Thymus (tissue), 11 donors: ENCODE measurements around the gene KCNMB1. TPM values are rescaled to one million over a fixed set of nuclear protein-coding genes. Genes with fewer than 3 reads are reported as not detected.
A peak's percentile ranks its signal among the peaks of the same experiment; 100 is the strongest.

Source experiments
- DNase-seq, 9 donors: peaks; one replicate each; pipeline ENCODE4 v3.0.0-alpha.2; 2013; ENCODE audit warnings: low spot score in 9 of 9, low read depth in 6 of 9, missing footprints in 1 of 9
- H3K27ac ChIP-seq, 2 donors: one replicate each; pipeline ENCODE4 v1.5.1; 2013; ENCODE audit warnings: control low read depth in 1 of 2, low read depth in 1 of 2, low read length in 1 of 2, mild to moderate bottlenecking in 1 of 2, moderate library complexity in 1 of 2
- H3K27me3 ChIP-seq, 2 donors: one replicate each; pipeline ENCODE4 v1.5.1; 2013; ENCODE audit warnings: low read length in 1 of 2; ENCODE audit not compliant: control insufficient read depth in 2 of 2, insufficient read depth in 1 of 2
- H3K36me3 ChIP-seq, 2 donors: one replicate each; pipeline ENCODE4 v1.5.1; 2013; ENCODE audit warnings: low read length in 1 of 2, mild to moderate bottlenecking in 1 of 2, moderate library complexity in 1 of 2; ENCODE audit not compliant: control insufficient read depth in 2 of 2, insufficient read depth in 2 of 2
- H3K4me1 ChIP-seq, 2 donors: one replicate each; pipeline ENCODE4 v1.5.1; 2013; ENCODE audit warnings: low read length in 2 of 2; ENCODE audit not compliant: control insufficient read depth in 2 of 2, insufficient read depth in 2 of 2
- H3K4me3 ChIP-seq, 2 donors: one replicate each; pipeline ENCODE4 v1.5.1; 2013; ENCODE audit warnings: low read length in 2 of 2, control low read depth in 1 of 2, mild to moderate bottlenecking in 1 of 2
- H3K9me3 ChIP-seq, 2 donors: one replicate each; pipeline ENCODE4 v1.5.1; 2013; ENCODE audit warnings: low read length in 1 of 2, mild to moderate bottlenecking in 1 of 2; ENCODE audit not compliant: control insufficient read depth in 2 of 2, insufficient read depth in 1 of 2
- WGBS: extraction: QIAGEN DNeasy Blood & Tissue Kit; methylation state at CpG from one replicate; pipeline ENCODE4 v1.1.7; 2013; 5-methylcytosine and 5-hydroxymethylcytosine counted together
- polyA plus RNA-seq: library from polyadenylated mRNA; stranded (reverse); fragments of 200-250 nt; gene quantifications from one replicate; pipeline ENCODE4 v1.2.3, GENCODE V29; 2013
- total RNA-seq: library from RNA; stranded (reverse); fragments of 120-200 nt; gene quantifications from one replicate; pipeline ENCODE4 v1.2.4, GENCODE V29; 2013
- donor health status: healthy.

KCNMB1 gene
- total and polyA plus RNA-seq, 2 donors: 0.57 to 2.9 TPM

DNA sequence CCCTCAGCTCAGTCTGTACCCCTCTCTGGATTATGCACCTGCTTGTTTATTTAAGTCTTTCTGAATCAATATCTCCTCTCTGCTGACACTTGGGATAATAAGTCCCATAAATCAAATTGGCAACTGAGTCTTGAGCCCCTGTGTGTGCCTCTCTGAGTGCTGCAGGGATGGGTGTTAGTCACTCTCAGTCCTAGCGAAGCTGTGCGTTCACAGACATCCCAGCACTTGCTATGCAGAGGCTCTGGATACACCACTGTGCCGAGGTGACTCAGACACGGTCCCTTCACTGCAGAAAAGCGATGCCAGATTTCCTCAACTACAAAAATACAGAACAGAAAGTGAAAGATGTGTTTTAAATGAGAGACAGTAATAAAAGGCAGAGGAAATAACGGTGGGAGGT lies 4.1 kb upstream of the KCNMB1 start:
- Histone ChIP-seq H3K27me3 (no peaks in the 10 kb centered on the region), H3K4me1 (peaks cover 5 to 34% of the 10 kb centered on the region in 2 donors), H3K9me3 (no peaks in the 10 kb centered on the region), H3K27ac (no peak overlapping the region), H3K4me3 (no peak overlapping the region), H3K36me3 (no peaks in the 10 kb centered on the region)
- 35% methylated on average over 6 of the region's 6 CpGs for WGBS
- DNase-seq: peak in 2 of 9 donors; percentile 23 to 50

DNA sequence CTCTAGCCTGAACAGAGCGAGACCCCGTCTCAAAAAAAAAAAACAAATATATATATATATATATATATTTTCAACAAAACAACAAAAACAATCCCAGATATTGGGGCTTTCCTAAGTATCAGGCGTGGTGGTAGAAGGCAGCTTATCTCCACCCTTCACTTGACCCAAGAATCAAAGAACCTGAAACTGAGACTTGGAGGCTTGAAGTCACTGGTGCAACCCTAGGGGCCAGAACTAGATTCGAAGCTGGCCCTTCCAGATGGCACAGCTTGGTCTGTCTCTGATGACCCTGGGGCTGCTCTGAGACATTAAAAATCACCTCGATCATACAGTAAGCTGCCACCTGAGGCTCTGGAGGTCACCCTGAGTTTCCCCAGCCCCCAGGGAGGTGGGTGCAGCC lies 1.3 kb upstream of the KCNMB1 start:
- WGBS: 92% methylated on average over 5 of the region's 5 CpGs
- Histone ChIP-seq H3K27ac (no peak overlapping the region), H3K27me3 (no peaks in the 10 kb centered on the region), H3K4me1 (peaks cover 5 to 38% of the 10 kb centered on the region in 2 donors), H3K4me3 (no peak overlapping the region), H3K36me3 (no peaks in the 10 kb centered on the region), H3K9me3 (no peaks in the 10 kb centered on the region)
- no peak for DNase-seq

DNA sequence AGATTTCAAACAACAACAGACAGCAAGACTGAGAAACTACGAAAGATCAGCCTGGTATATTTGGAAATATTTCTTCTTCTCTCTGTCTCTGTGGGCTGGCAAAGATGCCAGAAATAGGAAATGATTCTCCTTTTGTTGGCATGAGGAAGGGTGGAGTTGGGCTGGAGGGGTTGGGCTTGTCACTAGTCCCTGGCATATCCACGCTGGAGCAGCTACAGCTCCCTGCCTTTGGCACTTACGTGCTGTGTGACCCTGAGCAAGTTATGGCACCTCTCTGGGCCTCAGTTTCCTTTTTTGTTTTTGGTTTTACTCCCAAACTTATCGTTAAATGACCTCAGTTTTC lies 354 bp upstream of the KCNMB1 start:
- no peaks in the 10 kb centered on the region for H3K36me3 ChIP-seq
- H3K4me1 ChIP-seq: peaks cover 5 to 38% of the 10 kb centered on the region in 2 donors

DNA sequence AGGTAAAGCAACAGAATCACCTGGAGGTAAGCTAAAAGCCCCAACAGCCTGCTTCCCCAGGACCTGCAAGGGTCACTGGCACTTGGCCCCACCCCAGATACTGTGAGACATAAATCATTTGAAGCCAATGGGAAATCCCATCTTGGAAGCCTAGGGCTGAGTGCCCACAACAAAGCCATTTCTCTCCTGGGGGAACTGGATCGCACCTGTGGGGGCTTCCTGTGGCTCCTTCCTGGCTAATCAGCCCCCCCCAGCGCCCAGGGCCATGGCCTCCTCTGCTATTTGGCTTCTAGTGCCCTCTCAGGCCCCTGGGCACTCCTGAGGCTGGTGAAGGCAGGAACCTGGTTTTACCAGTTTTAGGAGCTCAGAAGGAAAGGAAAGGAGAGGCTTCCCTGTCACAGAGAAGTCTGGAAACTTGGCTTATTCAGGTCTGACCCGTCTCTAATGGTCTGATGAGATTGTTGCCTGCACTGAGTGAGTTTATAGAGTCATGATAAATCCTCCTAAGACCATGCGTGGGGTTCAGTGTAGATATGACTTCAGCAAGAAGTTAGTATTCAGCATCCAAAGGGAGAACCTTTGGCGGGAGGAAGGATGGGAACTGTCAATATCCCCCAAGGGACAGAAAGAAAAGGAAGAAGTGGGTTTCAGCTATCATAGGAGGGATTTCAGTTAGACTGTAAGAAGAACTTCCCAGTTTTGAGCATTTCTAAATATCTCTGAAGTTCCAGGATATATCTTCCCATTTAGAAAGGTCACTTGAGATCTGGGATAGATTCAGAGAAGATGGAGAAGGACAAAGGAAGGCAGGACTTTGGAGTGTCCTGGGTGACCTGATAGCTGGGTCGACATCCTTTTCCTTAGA lies 1.2 kb downstream of the KCNMB1 start:
- H3K27me3 ChIP-seq: no peaks in the 10 kb centered on the region
- no peak overlapping the region for H3K4me3 ChIP-seq
- no peak overlapping the region for H3K27ac ChIP-seq
- H3K4me1 ChIP-seq: peaks cover 5 to 36% of the 10 kb centered on the region in 2 donors
- WGBS: 75% methylated on average over 6 of the region's 6 CpGs
- DNase-seq: no peak
- H3K36me3 ChIP-seq: no peaks in the 10 kb centered on the region
- H3K9me3 ChIP-seq: no peaks in the 10 kb centered on the region

More for the DNA sequence above, 354 bp upstream of the KCNMB1 start:
- Histone ChIP-seq H3K4me3 (no peak overlapping the region), H3K9me3 (no peaks in the 10 kb centered on the region), H3K27ac (peak overlapping the region in 1 of 2 donors; percentile 7), H3K27me3 (no peaks in the 10 kb centered on the region)
- WGBS: 75% methylated on average over 4 of the region's 4 CpGs
- DNase-seq: no peak

DNA sequence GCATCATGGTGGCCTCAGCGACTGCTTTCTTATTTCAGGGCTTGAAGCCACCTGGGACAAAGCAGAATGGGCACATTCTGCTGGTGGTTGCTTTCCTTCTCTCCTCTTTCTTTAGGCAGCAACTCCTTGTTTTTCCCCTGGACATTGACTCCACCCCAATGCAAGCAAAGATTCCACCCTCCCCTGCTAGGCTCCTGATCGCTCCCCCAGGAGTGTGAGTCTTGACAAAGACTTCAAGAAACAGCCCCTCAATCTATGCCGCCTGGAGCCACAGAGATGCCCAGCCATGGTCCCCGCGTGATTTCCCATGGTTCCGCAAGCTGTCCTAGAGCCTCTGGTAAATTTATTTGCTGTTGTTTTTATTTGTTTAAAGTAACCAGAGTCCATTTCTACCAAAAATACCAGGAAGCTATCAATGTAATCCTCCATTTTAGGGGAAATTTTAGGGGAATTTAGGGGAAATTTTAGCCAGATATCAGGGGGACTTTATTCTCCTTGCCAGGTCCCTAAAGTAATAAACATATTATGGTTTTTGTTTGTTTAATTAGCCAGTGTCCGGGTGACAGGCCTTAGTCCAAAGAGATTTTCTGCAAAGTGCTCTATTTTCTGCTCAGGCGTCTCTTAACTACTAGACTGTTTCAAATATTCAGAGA lies 2.3 kb downstream of the KCNMB1 start:
- Histone ChIP-seq H3K27ac (no peak overlapping the region), H3K9me3 (no peaks in the 10 kb centered on the region), H3K36me3 (no peaks in the 10 kb centered on the region), H3K27me3 (no peaks in the 10 kb centered on the region), H3K4me1 (peaks cover 5 to 29% of the 10 kb centered on the region in 2 donors), H3K4me3 (no peak overlapping the region)
- WGBS: 97% methylated on average over 8 of the region's 8 CpGs
- DNase-seq: no peak

DNA sequence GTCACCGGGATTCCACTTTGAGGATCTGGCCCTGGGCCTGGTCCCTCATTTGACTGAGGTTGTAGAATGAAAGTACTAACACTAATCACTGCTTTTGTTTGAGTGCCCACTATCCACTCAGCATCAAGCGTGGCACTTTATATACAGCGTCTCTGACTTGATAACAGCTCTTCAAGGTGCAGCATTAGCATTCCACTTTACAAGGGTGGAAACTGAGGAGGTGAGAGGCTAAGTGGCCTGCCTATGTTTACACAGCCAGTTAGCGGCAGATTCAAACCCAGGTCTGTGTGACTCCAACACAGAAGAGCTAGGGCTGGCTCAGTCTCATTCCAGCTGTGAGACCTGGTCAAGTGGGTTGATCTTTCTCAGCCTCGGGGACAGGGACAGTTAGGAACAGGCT lies 5.9 kb downstream of the KCNMB1 start:
- H3K36me3 ChIP-seq: no peaks in the 10 kb centered on the region
- no peaks in the 10 kb centered on the region for H3K9me3 ChIP-seq
- no peak overlapping the region for H3K27ac ChIP-seq
- no peak overlapping the region for H3K4me3 ChIP-seq
- WGBS: 97% methylated on average over 5 of the region's 5 CpGs
- no peak for DNase-seq
- peaks cover 0 to 4% of the 10 kb centered on the region in 2 donors for H3K4me1 ChIP-seq
- H3K27me3 ChIP-seq: no peaks in the 10 kb centered on the region

DNA sequence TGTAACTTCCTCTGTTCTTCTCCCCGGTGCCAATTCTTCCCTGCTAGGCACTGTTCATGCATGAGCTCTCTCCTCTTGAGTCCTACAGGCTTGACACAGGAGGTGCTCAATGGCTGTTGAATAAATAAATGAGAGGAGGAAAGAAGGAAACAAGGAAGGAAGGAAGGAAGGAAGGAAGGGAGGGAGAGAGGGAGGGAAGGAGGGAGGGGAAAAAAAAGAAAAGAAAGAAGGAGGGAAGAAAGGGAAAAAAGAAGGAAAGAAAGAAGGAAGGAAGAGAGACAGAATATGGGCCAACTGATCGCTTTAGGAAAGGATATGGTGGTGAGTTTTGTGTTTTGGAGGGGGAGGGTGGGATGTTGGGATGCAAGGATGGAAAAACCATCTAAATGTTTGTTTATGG lies 6.4 kb downstream of the KCNMB1 start:
- DNase-seq: no peak
- Histone ChIP-seq H3K27ac (no peak overlapping the region), H3K36me3 (no peaks in the 10 kb centered on the region), H3K9me3 (no peaks in the 10 kb centered on the region), H3K27me3 (no peaks in the 10 kb centered on the region), H3K4me1 (peaks cover 0 to under 1% of the 10 kb centered on the region in 2 donors), H3K4me3 (no peak overlapping the region)
- WGBS: 90% methylated on average over 2 of the region's 2 CpGs

DNA sequence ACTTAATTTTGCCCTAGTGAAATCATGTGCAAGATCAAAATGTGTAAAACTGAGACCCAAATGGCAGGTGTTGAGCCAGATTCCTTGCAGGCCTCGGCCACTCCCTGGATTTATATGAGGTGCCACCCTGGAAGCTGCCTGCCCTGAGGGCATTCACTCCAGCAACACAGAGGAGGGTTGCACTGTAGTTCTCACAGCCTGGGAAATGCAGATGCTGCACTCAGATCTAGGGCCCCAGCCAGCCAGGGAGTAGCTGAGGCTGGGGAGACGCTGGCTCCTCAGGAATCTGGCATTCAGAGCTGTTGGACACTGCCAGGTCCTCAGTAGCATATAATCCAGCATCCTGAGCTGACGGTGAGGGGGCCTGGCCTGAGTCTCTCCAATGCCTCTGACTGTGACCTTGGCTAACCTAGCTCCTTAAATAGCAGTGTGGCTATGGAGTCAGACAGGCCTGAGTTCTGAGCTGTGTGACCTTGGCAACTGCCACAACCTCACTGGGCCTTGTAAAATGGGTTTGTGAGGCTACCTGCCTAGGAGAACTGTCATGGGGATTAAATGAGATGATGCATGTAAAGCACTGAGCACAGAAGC lies 8.7 kb downstream of the KCNMB1 start:
- Histone ChIP-seq H3K4me3 (no peak overlapping the region), H3K4me1 (no peaks in the 10 kb centered on the region), H3K27me3 (no peaks in the 10 kb centered on the region), H3K36me3 (no peaks in the 10 kb centered on the region), H3K9me3 (no peaks in the 10 kb centered on the region), H3K27ac (no peak overlapping the region)
- WGBS: 96% methylated on average over 3 of the region's 3 CpGs
- no peak for DNase-seq

DNA sequence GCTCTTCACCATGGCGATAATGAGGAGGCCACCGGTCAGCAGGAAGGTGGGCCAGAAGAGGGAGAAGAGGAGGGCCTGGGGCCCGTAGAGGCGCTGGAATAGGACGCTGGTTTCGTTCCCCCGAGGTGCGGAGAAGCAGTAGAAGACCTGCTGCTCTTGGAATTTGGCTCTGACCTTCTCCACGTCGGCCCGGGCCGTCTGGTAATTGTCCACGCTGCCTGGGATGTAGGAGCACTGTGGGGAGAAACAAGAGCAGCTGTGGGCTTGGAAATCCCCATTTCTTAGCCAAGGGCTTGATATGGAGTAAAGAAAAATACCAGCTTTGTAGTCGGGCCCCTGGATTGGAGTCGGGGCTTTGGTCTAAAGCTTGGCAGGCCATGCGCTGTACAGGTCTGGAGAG lies 10.4 kb downstream of the KCNMB1 start:
- Histone ChIP-seq H3K27ac (no peak overlapping the region), H3K9me3 (no peaks in the 10 kb centered on the region)

More for the DNA sequence above, 10.4 kb downstream of the KCNMB1 start:
- no peaks in the 10 kb centered on the region for H3K4me1 ChIP-seq
- DNase-seq: no peak
- H3K4me3 ChIP-seq: no peak overlapping the region
- H3K36me3 ChIP-seq: no peaks in the 10 kb centered on the region
- 92% methylated on average over 16 of the region's 16 CpGs for WGBS
- H3K27me3 ChIP-seq: no peaks in the 10 kb centered on the region
